GM19351 (cell line): ENCODE results near the gene PITPNM2.
"Not testable (repeated sequence)": the region's sequence is repeated elsewhere in the genome, so short reads cannot be mapped to it uniquely, and the experiment has no call there.

Source experiments
- ATAC-seq: cut with Tn5 transposase; IDR thresholded peaks from one replicate; pipeline ENCODE4 v1.9.1; 2021; ENCODE audit warnings: mild to moderate bottlenecking, moderate library complexity; ENCODE audit not compliant: unreplicated experiment

Gene PITPNM2

GRCh38 chr12:123121670-123122069 lies 29.2 kb downstream of the PITPNM2 start:
- ATAC-seq: no peak

- ATAC-seq: peak; percentile 28
Observed at GRCh38 chr12:123120452-123121166, 30.3 kb downstream of the PITPNM2 start.

GRCh38 chr12:123119808-123120207 lies 31.1 kb downstream of the PITPNM2 start:
- ATAC-seq: peak; percentile 92

- ATAC-seq: no peak
Observed at GRCh38 chr12:123118497-123118896, 32.4 kb downstream of the PITPNM2 start.

GRCh38 chr12:123115409-123116121 lies 35.3 kb downstream of the PITPNM2 start:
- no peak for ATAC-seq

- ATAC-seq: no peak
Observed at GRCh38 chr12:123114304-123115083, 36.4 kb downstream of the PITPNM2 start.

GRCh38 chr12:123113026-123113425 lies 37.9 kb downstream of the PITPNM2 start:
- ATAC-seq: no peak

GRCh38 chr12:123111498-123112165 lies 39.3 kb downstream of the PITPNM2 start:
- ATAC-seq: no peak

GRCh38 chr12:123109319-123109772 lies 41.5 kb downstream of the PITPNM2 start:
- ATAC-seq: no peak

GRCh38 chr12:123108682-123109066 lies 42.2 kb downstream of the PITPNM2 start:
- no peak for ATAC-seq

GRCh38 chr12:123107926-123108681 lies 42.8 kb downstream of the PITPNM2 start:
- no peak for ATAC-seq

GRCh38 chr12:123106640-123107359 lies 44.1 kb downstream of the PITPNM2 start:
- peak; percentile 60 for ATAC-seq

- ATAC-seq: no peak
Observed at GRCh38 chr12:123105211-123105826, 45.6 kb downstream of the PITPNM2 start.

GRCh38 chr12:123104809-123105208 lies 46.1 kb downstream of the PITPNM2 start:
- no peak for ATAC-seq

- not testable (repeated sequence) for ATAC-seq
Observed at GRCh38 chr12:123104094-123104493, 46.8 kb downstream of the PITPNM2 start.

GRCh38 chr12:123102781-123103503 lies 47.9 kb downstream of the PITPNM2 start:
- no peak for ATAC-seq

GRCh38 chr12:123102366-123102765 lies 48.5 kb downstream of the PITPNM2 start:
- ATAC-seq: no peak

GRCh38 chr12:123101526-123101925 lies 49.4 kb downstream of the PITPNM2 start:
- no peak for ATAC-seq
